Activated CD4-positive, alpha-beta memory T cell treated with anti-CD3 and anti-CD28 coated beads, Interleukin-2, amount 10 ng/mL, durations not matched to agents 7 days and 5 days (primary cell): Measurements from ENCODE around the gene RBFOX2. TPM values are rescaled to one million over a fixed set of nuclear protein-coding genes. Genes with fewer than 3 reads are reported as not detected.
"Not testable (repeated sequence)": the region's sequence is repeated elsewhere in the genome, so short reads cannot be mapped to it uniquely, and the experiment has no call there.

Experiments
- CTCF ChIA-PET: fragments of 350-600 bp; sonication (Branson Sonifier 250); formaldehyde crosslinking; loops from one replicate; lab custom pipeline; 2021; ENCODE audit warnings: antibody characterized with exemption, inconsistent platforms; lab: Charles Lee
- POLR2A ChIA-PET: fragments of 350-600 bp; sonication (Branson Sonifier 250); formaldehyde crosslinking; loops from one replicate; lab custom pipeline; 2021; ENCODE audit warnings: antibody characterized with exemption; lab: Charles Lee
- DNase-seq: peaks from one replicate; pipeline ENCODE4 v3.0.0-alpha.2; 2020
- H3K27ac Mint-ChIP-seq: one replicate; pipeline ENCODE4 v1.8.0; 2021; ENCODE audit warnings: mild to moderate bottlenecking, mixed read lengths
- H3K27me3 Mint-ChIP-seq: one replicate; pipeline ENCODE4 v1.8.0; 2021; ENCODE audit warnings: mixed read lengths
- H3K36me3 Mint-ChIP-seq: one replicate; pipeline ENCODE4 v1.8.0; 2021; ENCODE audit warnings: low read depth, mixed read lengths
- H3K4me1 Mint-ChIP-seq: one replicate; pipeline ENCODE4 v1.8.0; 2021; ENCODE audit warnings: mixed read lengths
- H3K4me3 Mint-ChIP-seq: one replicate; pipeline ENCODE4 v1.8.0; 2021; ENCODE audit warnings: mild to moderate bottlenecking, mixed read lengths
- H3K9me3 Mint-ChIP-seq: one replicate; pipeline ENCODE4 v1.8.0; 2021; ENCODE audit warnings: mixed read lengths
- total RNA-seq, 2 experiments: library from RNA; stranded (reverse); gene quantifications; one replicate each; pipeline ENCODE4 v1.2.3, GENCODE V29; 2021

The RBFOX2 gene
- total RNA-seq, 2 experiments from 2014 or later, result 0.83 to 1.4 TPM

DNA sequence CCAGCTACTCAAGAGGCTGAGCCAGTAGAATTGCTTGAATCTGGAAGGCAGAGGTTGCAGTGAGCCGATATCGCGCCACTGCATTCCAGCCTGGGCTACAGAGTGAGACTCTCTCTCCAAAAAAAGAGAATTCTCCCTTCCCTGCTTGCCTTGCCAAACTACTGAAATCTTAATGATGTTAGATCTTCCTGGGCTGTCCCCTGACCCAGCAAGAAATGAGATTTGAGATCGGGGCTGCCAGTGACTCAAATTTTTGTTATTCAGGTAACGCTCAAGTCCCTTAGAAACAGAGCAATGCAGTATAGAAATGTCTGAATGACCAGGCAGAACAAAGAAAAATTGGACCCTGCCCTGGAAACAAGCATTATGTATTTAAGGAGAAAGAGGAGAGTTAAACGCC is 4.0 kb upstream of the RBFOX2 start:
- Mint-ChIP-seq H3K27ac (no peak overlapping the region), H3K4me1 (peaks cover 12% of the 10 kb centered on the region), H3K9me3 (no peaks in the 10 kb centered on the region), H3K36me3 (no peaks in the 10 kb centered on the region), H3K27me3 (peaks cover 44% of the 10 kb centered on the region), H3K4me3 (no peak overlapping the region)
- POLR2A ChIA-PET, result no interaction called here
- DNase-seq, result no peak
- CTCF ChIA-PET, result no interaction called here

DNA sequence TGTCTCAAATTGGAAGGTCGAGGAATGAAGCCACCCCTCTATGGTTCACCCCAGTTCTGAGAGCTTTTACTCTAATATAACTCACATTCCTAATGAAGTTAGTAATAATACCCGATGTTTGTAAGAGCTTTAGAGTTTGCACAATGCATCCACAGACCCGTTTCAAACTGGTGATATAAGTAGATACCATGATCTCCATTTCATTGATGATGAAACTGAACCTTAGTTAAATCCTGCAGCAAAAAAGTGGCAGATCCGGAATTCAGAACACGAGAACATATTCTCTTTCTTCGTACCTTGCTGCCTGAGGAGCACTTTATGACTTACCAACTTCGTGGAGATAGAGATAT is 757 bp upstream of the RBFOX2 start:
- CTCF ChIA-PET, result interaction anchor here (3.5 kb wide), 1 partner anchor 36 kb away, joined by 14 read pairs; no protein-coding TSS in a partner anchor
- H3K4me3 Mint-ChIP-seq, result peak overlapping the region; percentile 77
- POLR2A ChIA-PET, result interaction anchor here (1.2 kb wide), 1 partner anchor 37 kb away, joined by 4 read pairs; no protein-coding TSS in a partner anchor

DNA sequence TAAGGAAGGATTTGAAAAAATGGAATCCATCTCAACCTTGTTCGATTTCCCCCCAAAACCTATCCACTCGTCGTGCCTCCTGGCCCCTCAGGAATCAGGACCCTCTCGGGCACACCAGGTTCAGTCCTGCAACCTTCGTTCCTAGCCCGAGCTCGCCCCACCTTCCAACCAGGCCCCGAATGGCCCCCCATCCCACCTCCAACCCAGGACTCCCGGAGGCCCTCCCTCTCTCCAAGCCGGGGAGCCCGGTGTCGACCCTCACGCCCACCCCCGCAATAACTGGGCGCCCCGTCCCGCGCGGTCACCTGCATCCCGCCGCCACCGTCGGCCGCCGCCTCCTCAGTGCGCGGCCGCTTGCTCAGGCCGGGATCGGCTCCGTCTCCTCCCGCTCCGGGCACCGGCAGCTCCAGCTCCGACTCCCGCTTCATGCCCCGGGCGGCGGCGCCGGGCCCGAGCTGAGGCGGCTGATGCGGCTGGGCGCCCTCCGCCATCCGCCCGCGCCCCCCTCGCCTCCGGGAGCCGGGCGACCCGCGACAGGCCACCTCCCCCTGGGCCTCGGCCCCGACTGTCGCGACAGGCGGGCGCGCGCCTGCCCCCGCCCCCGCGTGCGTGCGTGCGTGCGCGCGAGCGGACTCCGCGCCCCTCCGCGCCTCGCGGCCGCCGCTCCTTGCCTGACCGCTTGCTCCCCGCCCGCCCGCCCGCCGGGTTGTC is 534 bp downstream of the RBFOX2 start:
- Mint-ChIP-seq H3K27ac (no peak overlapping the region), H3K27me3 (peaks cover 38% of the 10 kb centered on the region), H3K4me1 (peaks cover 17% of the 10 kb centered on the region), H3K9me3 (no peaks in the 10 kb centered on the region), H3K36me3 (no peaks in the 10 kb centered on the region), H3K4me3 (peak overlapping the region; percentile 69)
- POLR2A ChIA-PET, result interaction anchor here (1.2 to 1.4 kb wide), 2 partner anchors 10 to 380 kb away, joined by 3 to 4 read pairs; partner anchors contain the start of gene APOL6
- CTCF ChIA-PET, result interaction anchor here (2.5 to 3.5 kb wide), 2 partner anchors 37 kb away, joined by 13 to 14 read pairs; no protein-coding TSS in a partner anchor
- no peak for DNase-seq

More for the DNA sequence above, 757 bp upstream of the RBFOX2 start:
- no peaks in the 10 kb centered on the region for H3K9me3 Mint-ChIP-seq
- no peak for DNase-seq
- no peak overlapping the region for H3K27ac Mint-ChIP-seq
- H3K36me3 Mint-ChIP-seq, result no peaks in the 10 kb centered on the region
- H3K27me3 Mint-ChIP-seq, result peaks cover 41% of the 10 kb centered on the region
- H3K4me1 Mint-ChIP-seq, result peaks cover 17% of the 10 kb centered on the region

DNA sequence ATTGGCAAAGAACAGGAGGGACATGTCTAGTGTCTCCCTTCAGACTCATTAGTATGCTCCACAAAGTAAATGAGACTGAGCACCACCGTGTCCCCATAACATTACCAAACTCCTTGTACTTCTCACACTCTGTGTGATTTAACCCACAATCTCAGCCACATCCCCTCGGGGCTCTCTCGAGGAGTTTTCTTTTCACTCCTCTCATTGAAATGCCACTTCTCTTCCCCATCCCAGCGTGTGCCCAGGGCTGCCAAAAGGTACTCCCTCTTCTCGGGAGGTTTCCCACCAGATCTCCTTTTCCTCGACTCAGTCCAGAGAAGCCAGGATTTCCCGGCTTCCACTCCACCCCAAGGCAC is 1.1 kb downstream of the RBFOX2 start:
- Mint-ChIP-seq H3K36me3 (no peaks in the 10 kb centered on the region), H3K9me3 (no peaks in the 10 kb centered on the region), H3K27ac (no peak overlapping the region), H3K4me3 (peak overlapping the region; percentile 69), H3K4me1 (peaks cover 17% of the 10 kb centered on the region), H3K27me3 (peaks cover 35% of the 10 kb centered on the region)
- DNase-seq, result peak; percentile 17
- CTCF ChIA-PET, result interaction anchor here (2.5 kb wide), 1 partner anchor 38 kb away, joined by 13 read pairs; no protein-coding TSS in a partner anchor
- POLR2A ChIA-PET, result interaction anchor here (1.2 to 1.4 kb wide), 2 partner anchors 9 to 379 kb away, joined by 3 to 4 read pairs; partner anchors contain the start of gene APOL6

DNA sequence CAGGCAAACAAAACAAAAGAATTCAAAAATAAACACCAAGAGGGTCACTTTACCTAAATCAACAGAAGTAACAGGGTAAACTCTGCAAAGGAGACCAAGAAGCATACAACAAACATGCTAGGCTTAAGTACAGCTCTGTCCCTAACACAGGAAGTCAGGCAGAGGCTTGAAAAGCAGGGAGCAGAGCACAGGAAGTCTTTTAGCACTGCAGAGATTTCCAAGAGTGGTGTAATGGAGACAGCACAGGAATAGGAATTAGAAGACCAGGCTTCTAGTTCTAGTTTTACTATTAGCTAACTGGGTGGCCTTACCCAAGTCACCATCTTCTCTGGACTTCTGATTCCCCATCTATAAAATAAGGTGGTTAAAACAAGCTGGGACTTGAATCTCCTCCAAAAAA is 1.9 kb downstream of the RBFOX2 start:
- Mint-ChIP-seq H3K9me3 (no peaks in the 10 kb centered on the region), H3K27ac (no peak overlapping the region), H3K27me3 (peaks cover 30% of the 10 kb centered on the region), H3K36me3 (no peaks in the 10 kb centered on the region), H3K4me1 (peaks cover 24% of the 10 kb centered on the region), H3K4me3 (no peak overlapping the region)
- DNase-seq, result no peak
- ChIA-PET CTCF (interaction anchor here (2.5 kb wide), 1 partner anchor 39 kb away, joined by 13 read pairs; no protein-coding TSS in a partner anchor), POLR2A (no interaction called here)

DNA sequence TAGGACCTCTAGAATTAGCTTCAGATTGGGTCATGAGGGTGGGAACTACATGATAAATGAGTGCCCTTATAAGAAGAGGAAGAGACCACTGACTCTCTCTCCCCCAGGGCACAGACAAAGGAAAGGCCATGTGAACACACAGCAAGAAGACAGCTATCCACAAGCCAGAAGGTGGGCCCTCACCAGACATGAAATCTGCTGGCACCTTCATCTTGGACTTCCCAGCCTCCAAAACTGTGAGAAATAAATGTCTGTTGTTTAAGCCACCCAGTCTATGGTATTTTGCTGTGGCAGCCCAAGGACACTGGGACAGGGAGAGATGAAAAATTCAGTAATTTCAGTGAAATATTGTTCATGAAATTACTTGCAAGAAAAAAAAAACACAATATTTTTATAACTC is 5.9 kb downstream of the RBFOX2 start:
- ChIA-PET POLR2A (interaction anchor here (0.6 kb wide), 1 partner anchor 476 kb away, joined by 3 read pairs; no protein-coding TSS in a partner anchor), CTCF (interaction anchor here (1.1 kb wide), 2 partner anchors 43 kb away, joined by 3 to 4 read pairs; no protein-coding TSS in a partner anchor)
- Mint-ChIP-seq H3K27ac (no peak overlapping the region), H3K27me3 (peaks cover 15% of the 10 kb centered on the region), H3K4me3 (no peak overlapping the region), H3K9me3 (no peaks in the 10 kb centered on the region), H3K36me3 (no peaks in the 10 kb centered on the region), H3K4me1 (peaks cover 15% of the 10 kb centered on the region)
- no peak for DNase-seq

DNA sequence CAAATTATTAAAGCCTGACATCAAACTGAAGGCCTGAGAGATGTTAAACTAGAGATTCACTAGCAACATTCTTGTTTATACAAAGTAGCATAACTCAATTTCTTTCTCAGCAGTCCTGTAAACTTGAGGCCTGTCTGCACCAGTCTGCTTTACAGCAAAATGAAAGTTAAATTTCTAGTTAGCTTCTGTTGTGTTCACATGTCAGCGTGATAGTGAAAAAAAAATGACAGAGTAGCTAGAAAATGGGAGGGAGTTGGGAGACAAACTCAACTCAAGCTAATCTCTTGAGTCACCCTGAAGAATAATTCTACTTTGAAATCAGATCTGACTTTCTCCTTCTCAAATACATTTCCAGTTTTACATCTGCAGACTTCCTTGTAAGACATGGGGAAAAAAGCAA is 6.5 kb downstream of the RBFOX2 start:
- Mint-ChIP-seq H3K9me3 (no peaks in the 10 kb centered on the region), H3K4me3 (no peak overlapping the region), H3K27ac (no peak overlapping the region), H3K36me3 (no peaks in the 10 kb centered on the region), H3K4me1 (peaks cover 10% of the 10 kb centered on the region), H3K27me3 (peaks cover 10% of the 10 kb centered on the region)
- DNase-seq, result no peak
- POLR2A ChIA-PET, result no interaction called here
- CTCF ChIA-PET, result interaction anchor here (1.1 kb wide), 1 partner anchor 43 kb away, joined by 4 read pairs; no protein-coding TSS in a partner anchor

DNA sequence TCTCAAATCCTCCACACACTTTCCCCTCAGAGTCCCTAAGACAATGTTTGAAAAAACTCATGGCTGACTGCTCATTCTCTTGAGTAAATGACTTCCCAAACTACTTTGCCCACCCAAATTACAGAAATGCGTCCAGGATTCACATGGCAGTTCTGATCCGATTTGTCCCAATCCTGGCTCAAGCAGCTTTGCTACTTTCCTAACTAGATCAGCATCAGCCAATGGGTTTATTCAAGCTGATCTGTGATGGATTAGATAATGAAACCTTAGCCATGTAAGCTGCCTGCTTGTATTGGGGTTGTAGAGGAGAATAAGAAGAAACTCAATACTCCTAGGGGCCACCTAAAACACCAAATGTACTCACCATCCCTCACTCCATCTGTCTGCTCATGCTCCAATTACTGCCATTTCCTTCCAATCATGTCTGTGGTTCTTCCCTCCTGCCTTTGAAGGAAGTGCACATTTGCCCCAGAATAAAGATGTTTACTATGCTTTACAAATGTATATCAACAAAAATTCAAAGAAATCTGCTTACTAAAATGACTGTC is 6.9 kb downstream of the RBFOX2 start:
- Mint-ChIP-seq H3K4me3 (no peak overlapping the region), H3K36me3 (no peaks in the 10 kb centered on the region), H3K27me3 (peaks cover 7% of the 10 kb centered on the region), H3K27ac (no peak overlapping the region), H3K9me3 (no peaks in the 10 kb centered on the region), H3K4me1 (peaks cover 9% of the 10 kb centered on the region)
- DNase-seq, result no peak
- ChIA-PET CTCF (interaction anchor here (1.1 kb wide), 1 partner anchor 44 kb away, joined by 4 read pairs; no protein-coding TSS in a partner anchor), POLR2A (no interaction called here)

DNA sequence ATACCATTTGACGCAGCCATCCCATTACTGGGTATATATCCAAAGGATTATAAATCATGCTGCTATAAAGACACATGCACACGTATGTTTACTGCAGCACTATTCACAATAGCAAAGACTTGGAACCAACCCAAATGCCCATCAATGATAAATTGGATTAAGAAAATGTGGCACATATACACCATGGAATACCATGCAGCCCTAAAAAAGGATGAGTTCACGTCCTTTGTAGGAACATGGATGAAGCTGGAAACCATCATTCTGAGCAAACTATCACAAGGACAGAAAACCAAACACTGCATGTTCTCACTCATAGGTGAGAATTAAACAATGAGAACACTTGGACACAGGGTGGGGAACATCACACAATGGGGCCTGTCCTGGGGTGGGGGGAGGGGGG is 7.8 kb downstream of the RBFOX2 start:
- DNase-seq, H3K4me3 Mint-ChIP-seq, H3K27ac Mint-ChIP-seq, POLR2A ChIA-PET, CTCF ChIA-PET, H3K4me1 Mint-ChIP-seq, H3K36me3 Mint-ChIP-seq, H3K9me3 Mint-ChIP-seq, H3K27me3 Mint-ChIP-seq: not testable (repeated sequence)

DNA sequence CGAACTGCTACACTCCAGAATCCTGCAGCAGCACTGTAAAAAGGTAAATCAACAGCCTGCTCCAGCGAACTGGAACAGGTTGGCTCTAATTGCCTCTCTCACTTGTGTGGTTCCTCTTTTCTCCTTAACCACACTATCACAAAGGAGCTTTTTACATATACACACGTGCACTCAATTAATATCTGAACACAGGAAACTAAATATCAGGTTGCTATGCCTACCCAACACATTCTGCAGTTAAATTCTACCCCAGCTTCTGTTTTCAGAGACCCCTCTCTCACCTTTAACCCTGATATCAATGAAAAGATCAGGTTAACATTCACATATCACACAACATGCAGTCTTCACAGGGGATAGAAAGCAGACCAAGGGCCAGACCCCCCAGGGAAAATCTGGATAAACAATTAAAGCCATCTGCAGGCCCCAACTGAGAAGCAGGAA is 11.0 kb downstream of the RBFOX2 start:
- Mint-ChIP-seq H3K4me3 (no peak overlapping the region), H3K4me1 (peaks cover 9% of the 10 kb centered on the region), H3K36me3 (no peaks in the 10 kb centered on the region), H3K27me3 (peaks cover 16% of the 10 kb centered on the region), H3K9me3 (no peaks in the 10 kb centered on the region), H3K27ac (no peak overlapping the region)
- no peak for DNase-seq
- ChIA-PET CTCF (interaction anchor here (0.8 kb wide), 1 partner anchor 48 kb away, joined by 3 read pairs; no protein-coding TSS in a partner anchor), POLR2A (interaction anchor here (1.6 kb wide), 1 partner anchor 11 kb away, joined by 4 read pairs; the partner anchor contains the start of gene RBFOX2)

DNA sequence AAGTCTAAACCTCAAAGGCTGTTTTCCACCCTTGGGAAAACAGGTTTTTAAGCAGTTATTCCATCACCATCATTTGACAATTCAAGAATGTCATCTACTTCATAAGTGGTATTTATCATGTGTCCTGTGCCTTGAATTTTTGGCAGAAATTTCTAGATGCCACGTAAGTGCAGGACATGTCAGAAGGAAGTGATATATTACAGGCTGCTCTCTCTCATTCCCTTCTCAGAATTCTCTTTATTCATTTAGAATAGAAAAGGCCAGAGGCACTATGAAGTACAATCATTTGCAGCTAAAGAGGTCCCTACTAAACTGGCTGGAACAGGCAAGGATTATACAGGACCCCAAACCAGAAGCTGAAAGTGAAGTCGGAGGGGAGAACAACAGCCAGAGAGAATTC is 11.9 kb downstream of the RBFOX2 start:
- CTCF ChIA-PET, result no interaction called here

DNA sequence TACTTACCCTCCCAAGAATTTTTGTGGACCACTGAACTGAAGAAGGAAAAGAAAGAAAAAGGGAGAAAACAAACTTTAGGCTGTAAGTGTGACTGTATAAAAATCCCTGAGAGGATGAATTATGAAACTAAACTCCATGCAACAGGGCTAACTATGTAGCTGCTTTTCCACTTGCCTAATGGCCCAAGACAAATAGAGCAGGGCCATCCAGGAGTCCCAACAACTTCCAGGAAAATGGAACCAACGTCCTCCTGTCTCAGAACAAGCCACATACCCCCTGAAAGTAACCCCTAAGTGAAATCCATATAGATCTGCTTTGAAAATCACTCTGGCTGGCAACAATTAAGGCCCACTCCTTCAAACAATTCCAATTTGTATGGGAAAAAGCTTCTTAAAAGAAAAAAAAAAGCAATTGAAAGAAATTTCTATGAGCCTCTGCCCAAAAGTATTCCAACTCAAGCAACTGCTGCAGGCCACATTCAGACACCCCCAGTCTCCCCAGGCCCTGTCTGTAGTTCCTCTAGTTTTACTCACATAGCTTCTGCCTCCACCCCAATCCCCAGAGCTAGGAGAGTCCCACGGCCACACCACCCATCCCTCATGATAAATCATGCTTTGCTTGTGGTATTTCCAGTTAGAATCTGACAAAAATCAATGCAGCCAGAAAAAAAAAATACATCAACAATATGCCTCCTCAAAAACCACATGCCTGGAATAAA is 12.7 kb downstream of the RBFOX2 start:
- POLR2A ChIA-PET, result no interaction called here

More for the DNA sequence above, 11.9 kb downstream of the RBFOX2 start:
- Mint-ChIP-seq H3K36me3 (no peaks in the 10 kb centered on the region), H3K4me3 (no peak overlapping the region), H3K4me1 (peaks cover 2% of the 10 kb centered on the region), H3K9me3 (no peaks in the 10 kb centered on the region), H3K27me3 (peaks cover 18% of the 10 kb centered on the region), H3K27ac (no peak overlapping the region)
- POLR2A ChIA-PET, result no interaction called here
- DNase-seq, result no peak

More for the DNA sequence above, 12.7 kb downstream of the RBFOX2 start:
- H3K27me3 Mint-ChIP-seq, result peaks cover 18% of the 10 kb centered on the region
- H3K36me3 Mint-ChIP-seq, result no peaks in the 10 kb centered on the region
- no peak for DNase-seq
- H3K4me1 Mint-ChIP-seq, result no peaks in the 10 kb centered on the region
- H3K9me3 Mint-ChIP-seq, result no peaks in the 10 kb centered on the region
- no peak overlapping the region for H3K4me3 Mint-ChIP-seq
- CTCF ChIA-PET, result interaction anchor here (2.0 kb wide), 1 partner anchor 50 kb away, joined by 6 read pairs; no protein-coding TSS in a partner anchor
- no peak overlapping the region for H3K27ac Mint-ChIP-seq
